NCI-H2029 (cell line): Measurements from ENCODE around the gene KIF21A.
"Not testable (repeated sequence)": the region's sequence is repeated elsewhere in the genome, so short reads cannot be mapped to it uniquely, and the experiment has no call there.

Experiments
- DNase-seq: peaks from one replicate; lab custom pipeline; 2025; lab: John Stamatoyannopoulos, UW

KIF21A gene

GRCh38 chr12:39344926-39345325 is 98.0 kb downstream of the KIF21A start:
- DNase-seq = no peak

GRCh38 chr12:39343665-39344064 is 99.3 kb downstream of the KIF21A start:
- DNase-seq = no peak

GRCh38 chr12:39341761-39342160 is 101.2 kb downstream of the KIF21A start:
- no peak for DNase-seq

- DNase-seq = no peak
Observed at GRCh38 chr12:39341179-39341578, 101.7 kb downstream of the KIF21A start.

GRCh38 chr12:39332661-39333175 is 110.2 kb downstream of the KIF21A start:
- no peak for DNase-seq

GRCh38 chr12:39331539-39332261 is 111.2 kb downstream of the KIF21A start:
- DNase-seq = no peak

GRCh38 chr12:39329876-39330275 is 113.0 kb downstream of the KIF21A start:
- DNase-seq = no peak

- no peak for DNase-seq
Observed at GRCh38 chr12:39329018-39329417, 113.9 kb downstream of the KIF21A start.

GRCh38 chr12:39327965-39328364 is 115.0 kb downstream of the KIF21A start:
- no peak for DNase-seq

- no peak for DNase-seq
Observed at GRCh38 chr12:39327510-39327909, 115.4 kb downstream of the KIF21A start.

GRCh38 chr12:39319180-39319579 is 123.7 kb downstream of the KIF21A start:
- no peak for DNase-seq

GRCh38 chr12:39314547-39314946 is 128.4 kb downstream of the KIF21A start:
- DNase-seq = no peak

- no peak for DNase-seq
Observed at GRCh38 chr12:39309516-39309915, 133.4 kb downstream of the KIF21A start.

- no peak for DNase-seq
Observed at GRCh38 chr12:39301422-39301821, 141.5 kb downstream of the KIF21A start.

GRCh38 chr12:39300799-39301198 is 142.1 kb downstream of the KIF21A start:
- no peak for DNase-seq

- DNase-seq = no peak
Observed at GRCh38 chr12:39297891-39298290, 145.0 kb downstream of the KIF21A start.

GRCh38 chr12:39296496-39296895 is 146.4 kb downstream of the KIF21A start:
- DNase-seq = no peak

GRCh38 chr12:39295593-39295992 is 147.3 kb downstream of the KIF21A start:
- DNase-seq = not testable (repeated sequence)

- DNase-seq = no peak
Observed at GRCh38 chr12:39294715-39295114, 148.2 kb downstream of the KIF21A start.

GRCh38 chr12:39292125-39292630 is 150.7 kb downstream of the KIF21A start:
- no peak for DNase-seq

GRCh38 chr12:39287817-39288216 is 155.1 kb downstream of the KIF21A start:
- DNase-seq = no peak

- DNase-seq = no peak
Observed at GRCh38 chr12:39287409-39287808, 155.5 kb downstream of the KIF21A start.

GRCh38 chr12:39278426-39278825 is 164.5 kb downstream of the KIF21A start:
- DNase-seq = no peak

- DNase-seq = no peak
Observed at GRCh38 chr12:39277416-39277815, 165.5 kb downstream of the KIF21A start.
